NCI-H1092 treated with DMSO at 0.1 percent for 48 hours (cell line): Measurements from ENCODE around the gene CHCHD3.
A peak's percentile ranks its signal among the peaks of the same experiment; 100 is the strongest.

Source experiments
- DNase-seq: peaks from one replicate; lab custom pipeline; 2025; lab: John Stamatoyannopoulos, UW

Gene CHCHD3

GRCh38 chr7:133077394-133077793, 4.5 kb downstream of the CHCHD3 start:
- no peak for DNase-seq

GRCh38 chr7:133076142-133076541, 5.7 kb downstream of the CHCHD3 start:
- no peak for DNase-seq

- DNase-seq: no peak
Observed at GRCh38 chr7:133071506-133071905, 10.4 kb downstream of the CHCHD3 start.

GRCh38 chr7:133070562-133070961, 11.3 kb downstream of the CHCHD3 start:
- DNase-seq: no peak

GRCh38 chr7:133065301-133065700, 16.6 kb downstream of the CHCHD3 start:
- no peak for DNase-seq

- DNase-seq: no peak
Observed at GRCh38 chr7:133064082-133064820, 17.6 kb downstream of the CHCHD3 start.

- DNase-seq: no peak
Observed at GRCh38 chr7:133061792-133062191, 20.1 kb downstream of the CHCHD3 start.

GRCh38 chr7:133061357-133061756, 20.5 kb downstream of the CHCHD3 start:
- peak; percentile 54 for DNase-seq

- no peak for DNase-seq
Observed at GRCh38 chr7:133060004-133060403, 21.9 kb downstream of the CHCHD3 start.

- DNase-seq: no peak
Observed at GRCh38 chr7:133059263-133059662, 22.6 kb downstream of the CHCHD3 start.

GRCh38 chr7:133056370-133057238, 25.3 kb downstream of the CHCHD3 start:
- DNase-seq: peak; percentile 16

- DNase-seq: no peak
Observed at GRCh38 chr7:133054162-133054840, 27.6 kb downstream of the CHCHD3 start.

GRCh38 chr7:133053321-133053891, 28.5 kb downstream of the CHCHD3 start:
- DNase-seq: no peak

GRCh38 chr7:133052826-133053225, 29.1 kb downstream of the CHCHD3 start:
- no peak for DNase-seq

- DNase-seq: no peak
Observed at GRCh38 chr7:133052401-133052756, 29.5 kb downstream of the CHCHD3 start.

GRCh38 chr7:133051719-133052400, 30.0 kb downstream of the CHCHD3 start:
- no peak for DNase-seq

- DNase-seq: no peak
Observed at GRCh38 chr7:133051066-133051465, 30.8 kb downstream of the CHCHD3 start.

- no peak for DNase-seq
Observed at GRCh38 chr7:133050200-133050995, 31.5 kb downstream of the CHCHD3 start.

- DNase-seq: no peak
Observed at GRCh38 chr7:133048589-133048988, 33.3 kb downstream of the CHCHD3 start.

- DNase-seq: no peak
Observed at GRCh38 chr7:133047321-133047720, 34.6 kb downstream of the CHCHD3 start.
